KMS-11 (cell line): Measurements from ENCODE around the gene MNT.

ENCODE experiments used
- H2AFZ ChIP-seq: fragments of 200-600 bp; sonication (generic); 2 replicates; pipeline ENCODE4 v1.6.1; 2016; ENCODE audit warnings: antibody characterized with exemption, mixed run types, low read depth
- H3K27ac ChIP-seq: fragments of 200-600 bp; sonication (generic); 2 replicates; pipeline ENCODE4 v1.6.1; 2016; ENCODE audit warnings: mild to moderate bottlenecking, mixed run types
- H3K27me3 ChIP-seq: fragments of 200-600 bp; sonication (generic); 2 replicates; pipeline ENCODE4 v1.6.1; 2017; ENCODE audit warnings: mild to moderate bottlenecking, low read depth, mixed run types, moderate library complexity; ENCODE audit not compliant: insufficient read depth
- H3K36me3 ChIP-seq: fragments of 200-600 bp; sonication (generic); 2 replicates; pipeline ENCODE4 v1.6.1; 2017; ENCODE audit warnings: mild to moderate bottlenecking, mixed run types; ENCODE audit not compliant: insufficient read depth
- H3K4me1 ChIP-seq: fragments of 200-600 bp; sonication (generic); 2 replicates; pipeline ENCODE4 v1.6.1; 2016; ENCODE audit warnings: mild to moderate bottlenecking, low read depth, mixed run types; ENCODE audit not compliant: poor library complexity, severe bottlenecking
- H3K4me2 ChIP-seq: fragments of 200-600 bp; sonication (generic); 2 replicates; pipeline ENCODE4 v1.7.0; 2016; ENCODE audit warnings: mild to moderate bottlenecking, mixed run types
- H3K4me3 ChIP-seq: fragments of 200-600 bp; sonication (generic); IDR thresholded peaks from 2 replicates; pipeline ENCODE4 v1.6.1; 2017; ENCODE audit warnings: low read depth, low read length, mixed read lengths; ENCODE audit not compliant: insufficient read depth
- H3K79me2 ChIP-seq: fragments of 200-600 bp; sonication (generic); 2 replicates; pipeline ENCODE4 v1.6.1; 2016; ENCODE audit warnings: low read depth, mixed run types; ENCODE audit not compliant: insufficient read depth
- H3K9ac ChIP-seq: fragments of 200-600 bp; sonication (generic); 2 replicates; pipeline ENCODE4 v1.6.1; 2016; ENCODE audit warnings: mild to moderate bottlenecking, mixed run types
- H4K20me1 ChIP-seq: fragments of 200-600 bp; sonication (generic); 2 replicates; pipeline ENCODE4 v1.6.1; 2016; ENCODE audit warnings: mild to moderate bottlenecking, mixed run types; ENCODE audit not compliant: insufficient read depth
- CTCF ChIP-seq: fragments of 200-600 bp; sonication (generic); conservative IDR thresholded peaks from 2 replicates; pipeline ENCODE4 v1.6.1; 2017; ENCODE audit warnings: low read depth, mild to moderate bottlenecking, antibody characterized with exemption, low read length, moderate library complexity, mixed read lengths

The MNT gene

GRCh38 chr17:2369039-2369438 is 31.8 kb downstream of the MNT start:
- TF ChIP-seq CTCF, result no peak
- H4K20me1 ChIP-seq, result no peaks in the 10 kb centered on the region
- H3K4me3 ChIP-seq, result no peak overlapping the region
- H3K9ac ChIP-seq, result no peak overlapping the region
- H3K4me1 ChIP-seq, result no peaks in the 10 kb centered on the region
- no peaks in the 10 kb centered on the region for H3K36me3 ChIP-seq
- H3K79me2 ChIP-seq, result no peaks in the 10 kb centered on the region
- H3K4me2 ChIP-seq, result no peak overlapping the region
- no peak overlapping the region for H2AFZ ChIP-seq
- H3K27me3 ChIP-seq, result no peaks in the 10 kb centered on the region
- H3K27ac ChIP-seq, result no peak overlapping the region

GRCh38 chr17:2368359-2368758 is 32.5 kb downstream of the MNT start:
- no peak for TF ChIP-seq CTCF
- H3K4me1 ChIP-seq, result no peaks in the 10 kb centered on the region
- no peak overlapping the region for H3K4me2 ChIP-seq
- H3K79me2 ChIP-seq, result no peaks in the 10 kb centered on the region
- no peak overlapping the region for H3K27ac ChIP-seq
- H3K9ac ChIP-seq, result no peak overlapping the region
- no peaks in the 10 kb centered on the region for H4K20me1 ChIP-seq
- H3K27me3 ChIP-seq, result no peaks in the 10 kb centered on the region
- no peak overlapping the region for H3K4me3 ChIP-seq
- no peaks in the 10 kb centered on the region for H3K36me3 ChIP-seq
- no peak overlapping the region for H2AFZ ChIP-seq

GRCh38 chr17:2366747-2367494 is 33.9 kb downstream of the MNT start:
- Histone ChIP-seq H4K20me1 (no peaks in the 10 kb centered on the region), H3K36me3 (no peaks in the 10 kb centered on the region), H3K27me3 (no peaks in the 10 kb centered on the region), H3K27ac (no peak overlapping the region), H3K4me1 (no peaks in the 10 kb centered on the region), H3K4me2 (no peak overlapping the region), H2AFZ (no peak overlapping the region), H3K79me2 (no peaks in the 10 kb centered on the region), H3K4me3 (no peak overlapping the region), H3K9ac (no peak overlapping the region)
- TF ChIP-seq CTCF, result no peak

- Histone ChIP-seq H3K36me3 (no peaks in the 10 kb centered on the region), H2AFZ (no peak overlapping the region), H3K4me2 (no peak overlapping the region), H4K20me1 (no peaks in the 10 kb centered on the region), H3K27me3 (no peaks in the 10 kb centered on the region), H3K4me3 (no peak overlapping the region), H3K79me2 (no peaks in the 10 kb centered on the region), H3K27ac (no peak overlapping the region), H3K9ac (no peak overlapping the region), H3K4me1 (no peaks in the 10 kb centered on the region)
- no peak for TF ChIP-seq CTCF
Measured at GRCh38 chr17:2365132-2365531, 35.7 kb downstream of the MNT start.
